WI38 (cell line): ENCODE measurements around the gene MOCOS.

Experiments used
- H3K4me3 ChIP-seq: 2 replicates; pipeline ENCODE4 v1.5.1; 2011; ENCODE audit warnings: low read depth, mild to moderate bottlenecking, control low read depth, low read length
- CTCF ChIP-seq: IDR thresholded peaks from 2 replicates; pipeline ENCODE4 v1.5.1; 2012; ENCODE audit warnings: low read depth, mild to moderate bottlenecking, control low read depth, low read length

Gene MOCOS

GRCh38 chr18:36255072-36255698 lies 67.9 kb downstream of the MOCOS start:
- no peak for TF ChIP-seq CTCF
- H3K4me3 ChIP-seq, result no peak overlapping the region

DNA sequence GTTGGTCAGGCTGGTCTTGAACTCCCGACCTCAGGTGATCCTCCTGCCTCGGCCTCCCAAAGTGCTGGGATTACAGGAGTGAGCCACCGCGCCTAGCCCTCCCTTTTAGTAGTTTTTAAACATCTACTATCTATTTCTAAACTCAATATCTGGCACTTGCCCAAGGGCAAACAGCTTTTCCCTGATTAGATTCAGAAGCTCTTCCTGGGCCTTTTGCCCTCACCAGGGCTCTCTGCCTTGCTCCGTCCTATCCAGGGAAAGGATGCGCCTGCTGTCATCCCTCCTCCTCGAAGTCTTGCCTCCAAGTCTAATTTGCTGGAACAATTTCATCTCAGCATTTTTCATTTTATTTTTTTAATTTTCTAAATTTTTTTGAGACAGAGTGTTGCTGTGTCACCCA lies 68.8 kb downstream of the MOCOS start:
- TF ChIP-seq CTCF, result no peak
- H3K4me3 ChIP-seq, result no peak overlapping the region

GRCh38 chr18:36262971-36263370 lies 75.7 kb downstream of the MOCOS start:
- no peak overlapping the region for H3K4me3 ChIP-seq

GRCh38 chr18:36264283-36264682 lies 77.0 kb downstream of the MOCOS start:
- H3K4me3 ChIP-seq, result no peak overlapping the region
- TF ChIP-seq CTCF, result no peak

More at GRCh38 chr18:36262971-36263370, 75.7 kb downstream of the MOCOS start:
- TF ChIP-seq CTCF, result no peak

- TF ChIP-seq CTCF, result no peak
- no peak overlapping the region for H3K4me3 ChIP-seq
Observed at GRCh38 chr18:36265015-36265414, 77.7 kb downstream of the MOCOS start.

GRCh38 chr18:36269157-36269556 lies 81.9 kb downstream of the MOCOS start:
- H3K4me3 ChIP-seq, result no peak overlapping the region
- TF ChIP-seq CTCF, result no peak

DNA sequence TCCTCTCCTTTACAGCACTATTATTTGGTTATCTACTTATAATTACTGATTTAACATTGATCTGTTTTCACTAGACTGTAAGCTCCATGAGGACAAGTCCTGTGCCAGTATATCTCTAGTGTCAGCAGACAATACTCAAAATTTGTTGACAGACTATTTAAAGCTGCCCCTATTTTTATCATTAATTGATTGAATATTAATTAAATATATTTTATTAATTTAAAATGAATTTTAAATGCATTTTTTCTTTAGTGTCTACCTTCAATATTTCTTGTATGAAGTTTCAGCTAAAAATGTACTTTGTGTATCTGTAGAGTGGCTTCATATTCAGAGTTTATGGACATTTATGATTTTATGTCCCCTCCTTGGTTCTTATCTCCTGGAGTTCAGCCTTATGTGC lies 83.9 kb downstream of the MOCOS start:
- H3K4me3 ChIP-seq, result no peak overlapping the region
- no peak for TF ChIP-seq CTCF
